ENCODE results near the gene CXorf58. TPM values are rescaled to one million over a fixed set of nuclear protein-coding genes. Genes with fewer than 3 reads are reported as not detected.
A peak's percentile ranks its signal among the peaks of the same experiment; 100 is the strongest.

CXorf58 gene
- total and polyA plus RNA-seq, 2 donors (not counting 3 experiments of a cell fraction or from before 2014, with no cell fraction given) = not detected

DNA sequence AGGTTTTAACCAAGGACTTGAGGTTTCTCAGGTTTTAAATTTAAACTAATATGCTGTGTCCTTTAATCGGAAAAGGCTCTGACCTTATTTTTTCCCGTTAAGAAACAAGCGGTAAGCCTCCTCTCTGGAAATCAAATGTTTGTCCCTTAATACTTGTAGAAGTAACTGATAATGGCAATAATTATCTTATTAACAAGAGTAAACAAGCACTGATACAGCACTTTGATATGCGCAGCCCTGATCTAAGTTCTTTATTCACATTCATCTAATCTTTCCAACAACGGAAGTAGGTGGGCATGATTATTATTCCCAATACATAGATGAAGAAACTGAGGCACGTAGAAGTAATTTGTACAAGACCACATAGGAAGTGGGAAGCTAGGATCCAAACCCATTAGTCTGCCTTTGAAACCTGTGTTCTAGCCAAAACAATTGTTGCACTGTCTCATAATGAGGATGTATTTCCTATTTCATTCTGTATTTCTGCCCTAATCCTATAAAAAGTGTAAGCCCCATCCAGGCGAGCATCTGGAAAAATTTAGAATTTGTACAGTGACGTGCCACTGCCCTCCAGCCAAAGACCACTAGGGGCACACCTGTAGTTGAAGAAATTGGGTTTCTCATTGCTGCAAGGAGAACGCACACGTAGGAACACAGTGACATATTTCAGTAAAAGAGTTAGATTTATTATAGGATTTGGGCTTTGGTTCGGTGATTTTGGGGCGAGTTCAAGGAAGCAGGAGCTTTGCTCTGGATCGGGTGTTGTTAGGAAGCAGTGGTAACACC is 606 bp downstream of the CXorf58 start:
- no peak for FAIRE-seq

More for the DNA sequence above, 606 bp downstream of the CXorf58 start:
- no peaks in the 10 kb centered on the region for H3K9me3 ChIP-seq (replicated peaks; ENCODE audit: control insufficient read depth, insufficient read depth, low read length)
- peak overlapping the region; percentile 12 for H3K27ac ChIP-seq (ENCODE audit: insufficient read depth, low read depth, low read length)
- H3K27me3 ChIP-seq (ENCODE audit: control insufficient read depth in 2 of 2, insufficient read depth in 2 of 2, low read length in 2 of 2) = no peaks in the 10 kb centered on the region
- H3K9me1 ChIP-seq (replicated peaks; ENCODE audit: control insufficient read depth, extremely low read depth, insufficient read depth, low read length) = no peaks in the 10 kb centered on the region
- H3K9ac ChIP-seq (replicated peaks; ENCODE audit: extremely low read depth, insufficient read depth, low read length) = peak overlapping the region; percentile 63
- intact Hi-C loops (cut with micrococcal nuclease) = loop anchor here (1.0 to 10.0 kb wide), 4 partner anchors 117 to 334 kb away; partner anchors contain the start of gene EIF2S3
- peaks cover 4% of the 10 kb centered on the region for H3K79me2 ChIP-seq (ENCODE audit: control insufficient read depth, insufficient read depth, low read length)
- H4K20me1 ChIP-seq (replicated peaks; ENCODE audit: control insufficient read depth, extremely low read depth, insufficient read depth, low read length) = no peaks in the 10 kb centered on the region
- peak overlapping the region; percentile 72 for H3K4me2 ChIP-seq (ENCODE audit: insufficient read depth, low read length)
- POLR2A ChIA-PET = interaction anchor here (1.5 kb wide), 1 partner anchor 126 kb away, joined by 5 read pairs; the partner anchor contains the start of gene SAT1
- TF ChIP-seq GATA2 (IDR thresholded peaks at IDR 0.05; ENCODE audit: insufficient read depth, insufficient read length, low read depth, low read length) (no peak), JUN (IDR thresholded peaks at IDR 0.05; ENCODE audit: borderline replicate concordance, insufficient read depth, insufficient read length, low read depth) (no peak), POLR2AphosphoS5 (IDR thresholded peaks at IDR 0.05; ENCODE audit: insufficient read depth, low read depth, low read length) (no peak), FOS (IDR thresholded peaks at IDR 0.05; ENCODE audit: borderline replicate concordance, insufficient read depth, low read length) (no peak), MYC (IDR thresholded peaks at IDR 0.05; ENCODE audit: low read depth, low read length) (no peak), EZH2 (IDR thresholded peaks at IDR 0.05; ENCODE audit: borderline replicate concordance, low read depth, low read length, severe bottlenecking) (no peak), POLR2A (IDR thresholded peaks at IDR 0.05; ENCODE audit: low read depth, low read length) (no peak)
- TF ChIP-seq, protein P1, sequence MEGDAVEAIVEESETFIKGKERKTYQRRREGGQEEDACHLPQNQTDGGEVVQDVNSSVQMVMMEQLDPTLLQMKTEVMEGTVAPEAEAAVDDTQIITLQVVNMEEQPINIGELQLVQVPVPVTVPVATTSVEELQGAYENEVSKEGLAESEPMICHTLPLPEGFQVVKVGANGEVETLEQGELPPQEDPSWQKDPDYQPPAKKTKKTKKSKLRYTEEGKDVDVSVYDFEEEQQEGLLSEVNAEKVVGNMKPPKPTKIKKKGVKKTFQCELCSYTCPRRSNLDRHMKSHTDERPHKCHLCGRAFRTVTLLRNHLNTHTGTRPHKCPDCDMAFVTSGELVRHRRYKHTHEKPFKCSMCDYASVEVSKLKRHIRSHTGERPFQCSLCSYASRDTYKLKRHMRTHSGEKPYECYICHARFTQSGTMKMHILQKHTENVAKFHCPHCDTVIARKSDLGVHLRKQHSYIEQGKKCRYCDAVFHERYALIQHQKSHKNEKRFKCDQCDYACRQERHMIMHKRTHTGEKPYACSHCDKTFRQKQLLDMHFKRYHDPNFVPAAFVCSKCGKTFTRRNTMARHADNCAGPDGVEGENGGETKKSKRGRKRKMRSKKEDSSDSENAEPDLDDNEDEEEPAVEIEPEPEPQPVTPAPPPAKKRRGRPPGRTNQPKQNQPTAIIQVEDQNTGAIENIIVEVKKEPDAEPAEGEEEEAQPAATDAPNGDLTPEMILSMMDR (IDR thresholded peaks at IDR 0.05; ENCODE audit: extremely low read depth in 1 of 2, insufficient read depth in 1 of 2, low read depth in 1 of 2, low read length in 2 of 2) = no peak
- TF ChIP-seq, protein P2, sequence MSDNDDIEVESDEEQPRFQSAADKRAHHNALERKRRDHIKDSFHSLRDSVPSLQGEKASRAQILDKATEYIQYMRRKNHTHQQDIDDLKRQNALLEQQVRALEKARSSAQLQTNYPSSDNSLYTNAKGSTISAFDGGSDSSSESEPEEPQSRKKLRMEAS (IDR thresholded peaks at IDR 0.05; ENCODE audit: insufficient read depth, insufficient read length) = no peak
- peak overlapping the region in 2 of 3 experiments; percentile 9 to 68 for H3K4me3 ChIP-seq (replicated peaks in 1 of 3; ENCODE audit: insufficient read depth in 1 of 3, low read depth in 1 of 3, low read length in 3 of 3)
- peaks cover 5% of the 10 kb centered on the region for H3K4me1 ChIP-seq (ENCODE audit: control insufficient read depth, extremely low read depth, insufficient read depth, low read length)
- no peak for DNase-seq (ENCODE audit: low read depth, low spot score)
- CTCF ChIA-PET = interaction anchor here (0.7 to 3.7 kb wide), 7 partner anchors 13 to 334 kb away, joined by 3 to 41 read pairs (median 4); partner anchors contain the start of genes ACOT9 and EIF2S3
- H2AFZ ChIP-seq (ENCODE audit: low read depth, low read length) = peak overlapping the region; percentile 47
- H3K36me3 ChIP-seq (ENCODE audit: control insufficient read depth in 2 of 2, extremely low read depth in 1 of 2, insufficient read depth in 2 of 2, low read length in 2 of 2) = no peaks in the 10 kb centered on the region
- BruUV-seq (replicated peaks) = no TSS peak
- dilution Hi-C loops (cut with MboI; ENCODE audit: extremely low pct_ligation_motif_present, low sequenced_read_pairs) = no loop called here

Measured in endothelial cell of umbilical vein (primary cell).